NCI-H774 (cell line): Measurements from ENCODE around the gene PLAC1.

Experiments used
- DNase-seq: peaks from one replicate; lab custom pipeline; 2025; lab: John Stamatoyannopoulos, UW

PLAC1 gene

DNA sequence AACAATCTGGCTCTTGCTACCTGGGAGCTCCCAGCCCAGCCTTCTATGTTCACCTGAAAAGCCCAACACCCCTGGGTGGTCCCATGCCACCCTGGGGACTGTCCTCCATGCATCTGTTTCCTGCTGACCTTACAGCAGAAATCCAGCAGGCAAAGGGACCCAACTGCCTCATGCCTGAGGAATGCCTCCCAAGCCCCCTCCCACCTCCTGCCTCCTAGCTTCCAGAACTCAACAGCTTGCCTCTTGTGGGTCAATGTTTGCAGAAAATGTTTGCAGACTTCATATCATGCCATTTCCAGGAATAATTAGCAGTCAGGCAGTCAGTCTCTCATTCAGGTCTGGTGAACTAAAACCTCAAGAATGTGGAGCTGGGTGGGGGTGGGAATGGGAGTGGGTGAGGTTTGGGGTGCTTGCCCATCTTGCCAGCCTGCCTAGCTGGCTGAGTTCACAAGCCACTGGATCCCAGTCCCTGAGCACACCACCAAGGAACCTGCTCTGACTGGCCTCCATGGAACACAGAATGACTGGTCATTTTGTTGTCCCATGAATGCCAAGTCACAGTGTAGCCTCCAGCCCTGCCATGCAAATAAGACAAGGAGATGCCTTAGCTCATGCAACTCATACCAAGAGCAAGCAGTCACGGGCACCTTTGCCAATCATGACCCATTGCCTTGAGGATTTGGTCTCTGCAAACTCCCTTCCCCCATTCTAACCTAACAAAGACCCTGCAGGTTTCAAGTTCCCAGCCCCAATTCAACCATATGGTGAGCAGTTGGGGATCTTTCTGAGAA is 12.1 kb upstream of the PLAC1 start:
- DNase-seq: no peak

DNA sequence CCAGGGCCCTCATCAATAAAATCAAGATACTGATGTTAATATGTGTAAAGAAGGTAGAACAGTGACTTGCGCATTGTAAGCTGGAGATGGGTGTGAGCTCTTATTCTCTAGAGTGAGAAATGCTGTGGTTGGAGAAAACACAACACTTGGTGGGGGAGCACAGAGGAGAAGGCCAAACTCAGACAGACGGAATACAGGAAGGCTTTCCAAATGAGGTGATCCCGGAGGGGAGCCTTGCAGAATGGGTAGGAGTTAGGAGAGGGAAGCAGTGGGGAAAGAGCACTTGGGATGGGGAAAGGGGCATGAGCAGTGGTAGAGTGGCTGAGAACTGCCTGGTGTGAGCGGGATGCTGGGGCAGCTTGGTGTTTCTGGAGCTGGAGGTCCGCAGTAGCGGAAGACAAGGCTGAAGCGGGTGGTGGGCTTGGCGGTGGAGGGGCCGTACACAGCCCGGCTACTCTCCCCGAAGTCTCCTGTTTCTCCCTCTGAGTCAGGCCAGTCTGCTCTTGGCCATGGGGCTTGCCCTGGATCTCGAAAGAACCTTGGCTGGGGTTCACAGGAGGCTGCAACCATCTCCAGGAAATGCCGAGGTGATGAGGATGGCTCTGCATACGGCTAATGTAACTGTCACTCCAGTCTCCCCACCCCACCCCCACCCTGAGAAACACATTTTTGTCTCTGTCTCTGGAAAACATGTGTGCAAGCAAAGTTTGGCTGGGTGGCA is 11.3 kb upstream of the PLAC1 start:
- DNase-seq: no peak

DNA sequence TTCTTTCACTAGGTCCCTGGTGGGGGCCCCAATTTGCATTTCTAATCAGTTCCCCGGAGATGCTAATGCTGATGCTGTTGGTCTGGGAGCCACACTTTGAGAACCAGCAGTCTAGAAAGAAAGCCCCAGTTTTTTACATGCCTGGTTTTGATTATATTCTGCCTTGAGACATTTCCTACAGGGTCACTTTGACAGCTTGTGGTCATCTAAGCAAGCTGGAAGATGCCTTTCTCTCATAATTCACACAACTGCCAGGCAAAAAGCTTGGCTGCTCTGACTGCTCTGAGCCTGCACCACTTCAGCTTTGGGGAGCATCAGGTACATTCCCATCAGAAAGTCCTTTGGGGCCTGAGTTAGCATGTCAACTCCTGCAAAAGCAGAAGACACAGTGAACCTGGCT is 5.9 kb upstream of the PLAC1 start:
- DNase-seq: no peak

DNA sequence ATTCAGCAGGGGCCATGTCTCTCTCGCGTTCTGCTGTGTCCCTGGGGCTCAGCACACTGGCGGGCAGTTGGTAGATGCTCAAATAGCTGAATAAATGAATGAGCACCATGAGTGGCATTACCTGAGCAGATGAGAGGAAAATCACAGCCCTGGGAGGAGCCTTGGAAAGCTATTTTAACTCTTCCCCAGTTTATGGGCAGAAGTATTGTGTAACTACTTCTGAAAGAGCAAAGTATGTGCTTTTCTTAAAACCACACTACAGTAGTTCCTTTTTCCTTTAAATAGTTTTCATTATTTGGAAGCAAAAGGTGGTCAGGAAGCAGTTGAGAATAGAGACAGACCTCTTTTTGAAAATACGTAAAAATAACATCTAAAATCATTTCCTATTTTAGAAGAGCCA is 3.0 kb upstream of the PLAC1 start:
- no peak for DNase-seq

DNA sequence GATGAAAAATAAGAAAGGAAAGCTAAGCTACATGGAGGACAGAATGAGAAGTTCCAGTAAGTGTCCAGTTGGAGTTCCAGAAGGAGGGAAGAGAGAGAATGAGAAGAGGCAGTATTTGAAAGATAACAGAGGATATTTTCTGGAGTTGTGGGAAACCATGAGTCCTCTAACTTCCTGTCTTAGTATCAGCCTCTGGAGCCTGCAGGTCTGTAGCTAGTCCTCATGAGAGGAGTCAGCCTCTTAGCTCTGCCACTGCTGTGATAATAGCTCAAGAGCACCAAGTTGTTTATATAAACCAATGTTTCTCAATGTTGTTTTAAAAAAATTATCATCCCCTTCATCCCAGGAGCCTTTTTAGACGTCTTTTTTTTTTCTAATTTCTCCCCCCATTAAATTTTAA is 2.4 kb upstream of the PLAC1 start:
- no peak for DNase-seq

DNA sequence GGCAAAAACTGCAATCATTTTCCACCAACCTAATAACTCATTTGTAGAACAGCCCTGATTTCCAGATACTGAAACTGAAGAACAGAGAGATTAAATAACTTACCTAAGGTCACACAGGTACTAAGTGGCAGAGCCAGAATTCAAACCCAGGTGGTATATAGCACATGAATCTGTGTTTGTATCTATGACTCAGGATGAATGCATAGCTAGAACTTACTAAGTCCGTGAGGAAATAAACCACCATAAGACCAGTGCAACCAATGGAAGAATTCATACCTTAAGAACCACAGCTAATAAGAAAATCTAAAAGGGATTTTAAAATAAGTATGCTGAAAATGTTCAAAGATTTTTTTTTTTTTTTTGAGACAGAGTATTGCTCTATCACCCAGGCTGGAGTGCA is 1.5 kb upstream of the PLAC1 start:
- no peak for DNase-seq

DNA sequence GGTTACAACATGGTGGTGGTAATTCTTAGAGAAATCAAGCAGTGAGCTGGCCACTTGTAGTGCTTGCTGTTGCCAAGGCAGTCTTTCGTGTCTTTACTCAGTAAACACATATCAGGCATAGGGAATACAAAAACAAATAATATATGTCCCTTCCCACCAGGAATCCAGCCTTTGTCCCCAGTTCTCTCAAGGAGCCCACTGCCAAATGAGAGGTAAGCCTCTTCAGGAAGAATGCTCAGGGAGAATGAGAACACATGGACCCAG is 421 bp upstream of the PLAC1 start:
- peak; percentile 39 for DNase-seq

DNA sequence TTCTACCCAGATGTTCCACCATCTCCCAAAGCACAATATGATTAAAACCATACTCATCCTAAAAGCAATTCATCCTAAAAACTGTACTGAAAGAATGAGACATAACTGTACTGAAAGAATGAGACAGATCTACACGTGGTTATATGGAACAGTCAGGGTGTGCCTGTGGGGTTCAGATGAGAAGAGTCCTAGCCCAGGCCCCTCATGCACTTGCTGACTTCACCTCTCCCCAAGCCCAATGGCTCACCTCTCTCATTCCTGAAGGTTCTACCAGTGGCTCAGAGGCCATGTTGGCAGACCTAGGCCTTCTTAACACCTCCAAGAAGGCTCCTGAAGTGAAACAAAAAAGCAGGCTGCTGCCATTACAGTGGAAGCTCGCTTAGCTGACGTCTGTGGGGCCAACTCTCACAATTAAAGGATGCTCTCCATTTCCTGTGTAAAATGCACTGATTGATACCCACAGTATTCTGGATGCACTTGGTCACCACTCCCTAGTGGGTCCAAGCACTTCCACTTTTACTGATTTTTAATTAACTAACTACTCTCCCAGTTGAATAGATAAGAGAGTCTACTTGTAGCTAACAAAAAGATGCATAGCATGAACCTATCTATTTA is 3.8 kb downstream of the PLAC1 start:
- DNase-seq: no peak

DNA sequence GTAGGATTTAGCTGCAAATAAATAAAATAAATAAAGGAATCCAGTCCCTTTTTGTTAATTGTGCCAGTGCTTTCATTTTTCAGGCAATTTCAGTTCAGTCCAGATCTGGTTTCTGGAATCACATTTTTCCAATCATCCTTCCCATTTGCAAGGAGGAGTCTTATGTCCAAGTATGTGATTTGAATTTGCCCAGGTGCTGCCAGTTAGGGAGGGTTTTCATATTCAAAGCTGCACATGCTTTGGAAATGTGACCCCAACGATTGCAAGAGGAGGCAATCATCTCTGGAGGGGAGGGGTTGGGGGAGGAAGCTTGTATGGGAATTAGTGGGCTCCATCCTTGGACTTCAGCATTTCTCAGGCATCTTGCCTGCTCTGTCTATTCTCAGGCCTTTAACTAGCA is 4.4 kb downstream of the PLAC1 start:
- no peak for DNase-seq

DNA sequence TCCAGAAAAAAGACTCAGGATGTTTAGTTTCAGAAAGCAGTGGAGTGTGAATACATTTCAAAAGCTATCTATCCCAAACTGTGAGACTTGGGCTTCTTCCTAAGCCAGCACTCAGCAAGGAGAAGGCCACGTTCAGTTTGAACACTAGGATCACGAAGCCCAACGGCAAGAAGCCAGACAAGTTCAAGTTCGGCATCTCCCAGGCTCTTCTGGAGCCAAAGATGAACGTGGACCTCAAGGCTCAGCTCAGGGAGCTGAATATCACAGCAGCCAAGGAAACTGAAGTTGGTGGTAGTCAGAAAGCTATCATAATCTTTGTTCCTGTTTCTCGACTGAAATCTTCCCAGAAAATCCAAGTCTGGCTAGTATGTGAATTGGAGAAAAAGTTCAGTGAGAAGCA is 7.6 kb downstream of the PLAC1 start:
- no peak for DNase-seq

DNA sequence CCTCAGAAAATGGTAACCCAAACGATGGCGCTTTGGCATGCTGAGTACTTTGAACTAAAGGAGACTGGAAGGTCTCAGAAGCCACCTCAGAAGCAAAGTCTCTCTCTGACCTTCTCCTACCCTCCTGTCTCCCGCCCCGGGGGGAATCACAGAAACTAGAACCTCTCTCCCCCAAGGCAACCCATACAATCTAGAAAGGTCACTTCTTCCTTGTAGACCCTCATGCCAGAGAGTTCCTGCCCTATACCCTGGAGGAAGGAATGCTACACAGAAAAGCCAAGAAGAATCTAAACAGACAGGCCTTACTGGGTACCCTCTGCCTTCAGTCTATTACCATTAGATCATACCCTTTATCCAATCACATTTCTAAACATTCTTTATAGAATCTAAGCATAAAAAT is 8.5 kb downstream of the PLAC1 start:
- DNase-seq: no peak

DNA sequence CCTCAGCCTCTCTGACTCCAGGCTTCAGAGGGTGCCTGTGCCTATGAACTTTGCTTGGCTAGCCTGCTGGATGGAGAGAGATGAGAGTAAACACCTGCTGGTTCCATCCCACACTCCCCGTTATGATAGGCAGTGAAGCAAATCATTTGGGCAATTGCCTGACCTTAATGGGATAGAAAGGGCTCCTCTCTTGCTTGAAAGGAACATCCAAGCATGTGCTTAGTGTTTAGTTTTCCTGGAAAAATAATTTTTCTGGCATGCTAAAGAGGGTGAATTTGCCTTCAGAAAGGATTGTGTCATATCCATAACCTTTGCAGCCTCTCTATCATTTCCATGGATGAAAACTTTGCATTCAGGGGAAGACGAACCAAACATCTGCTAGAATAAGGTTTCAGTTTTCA is 10.8 kb downstream of the PLAC1 start:
- DNase-seq: no peak

DNA sequence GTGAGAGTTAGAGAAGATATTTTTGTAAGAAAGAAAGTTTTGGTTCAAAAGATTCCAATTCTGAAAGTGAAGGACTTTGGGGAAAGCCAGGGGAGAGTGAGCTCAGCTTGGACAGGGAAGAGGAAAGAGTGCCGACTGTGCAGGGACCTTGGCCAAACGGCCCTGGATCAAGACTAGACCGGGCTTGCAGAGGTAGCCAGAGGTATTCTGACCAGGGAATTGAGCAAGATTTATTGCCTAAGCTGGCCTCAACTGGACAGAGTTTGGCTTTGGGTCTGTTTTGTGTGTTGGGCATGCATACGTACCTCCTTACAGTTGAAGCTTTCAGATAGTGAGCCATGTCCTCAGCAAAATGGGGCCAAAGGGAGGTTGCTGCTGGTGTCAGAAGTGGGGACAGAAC is 11.6 kb downstream of the PLAC1 start:
- no peak for DNase-seq

DNA sequence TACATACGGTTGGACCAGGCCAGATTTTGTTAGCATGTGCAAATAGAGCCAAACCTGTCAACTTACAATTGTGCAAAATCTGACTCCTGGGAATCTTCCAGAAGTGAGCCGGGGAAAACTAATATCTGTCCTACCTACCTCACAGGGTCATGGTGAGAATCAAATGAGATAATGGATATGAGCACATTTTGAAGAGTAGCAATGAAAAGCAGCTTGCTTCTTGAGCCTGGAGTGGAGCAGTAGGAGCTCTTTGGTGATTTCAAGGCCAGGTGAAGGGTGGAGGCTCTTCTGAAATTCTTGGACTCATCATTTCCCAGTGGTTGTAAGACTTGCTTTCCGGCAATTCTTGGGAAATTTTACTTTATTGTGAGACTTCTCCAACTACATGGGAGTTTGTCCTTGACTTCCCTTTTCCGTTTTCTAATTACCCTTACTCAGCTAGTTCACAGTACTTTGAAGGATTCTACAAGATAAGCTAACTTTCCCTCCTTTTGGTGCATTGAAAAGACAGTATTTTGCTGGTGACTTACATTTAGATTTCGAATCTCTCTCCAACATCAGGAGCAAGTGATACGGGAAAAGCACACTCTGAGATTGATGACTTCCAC is 12.2 kb downstream of the PLAC1 start:
- DNase-seq: no peak

DNA sequence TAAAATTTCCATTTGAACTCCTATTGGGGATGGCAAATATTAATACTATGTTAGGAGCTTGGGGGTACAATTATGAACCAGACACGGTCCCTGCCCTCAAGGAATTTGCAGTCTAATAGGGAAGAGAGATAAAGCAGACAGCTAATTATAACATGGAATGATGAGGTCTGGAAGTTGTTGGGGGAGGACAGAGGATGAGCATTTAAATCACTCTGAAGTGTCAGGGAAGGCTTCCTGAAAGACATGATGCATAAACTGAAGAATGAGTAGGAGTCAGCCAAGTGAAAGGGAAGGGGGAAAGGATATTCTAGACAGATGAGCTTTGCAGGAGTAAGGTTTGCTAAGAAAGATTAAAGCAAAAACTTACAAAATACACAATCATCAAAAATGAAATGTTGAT is 15.9 kb downstream of the PLAC1 start:
- no peak for DNase-seq

DNA sequence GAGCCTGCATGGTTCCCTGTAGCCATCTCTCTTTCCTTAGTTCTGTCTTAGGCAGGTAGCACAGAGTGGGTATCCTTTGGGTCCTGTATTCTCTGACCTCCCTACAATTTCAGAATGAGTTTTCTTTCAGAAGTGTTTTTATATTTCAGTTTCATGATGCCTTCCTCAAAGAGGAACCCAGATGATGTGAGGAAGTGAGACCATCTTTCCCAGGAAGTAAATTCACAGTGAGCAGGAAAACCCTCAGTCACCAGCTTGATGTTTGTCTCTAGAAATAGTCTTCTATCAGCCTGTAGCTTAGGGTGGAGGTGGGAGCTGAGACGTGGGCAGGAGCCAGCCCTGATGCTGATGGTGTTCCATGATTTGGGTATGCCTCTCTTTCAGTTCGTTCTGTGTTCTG is 16.9 kb downstream of the PLAC1 start:
- DNase-seq: no peak

DNA sequence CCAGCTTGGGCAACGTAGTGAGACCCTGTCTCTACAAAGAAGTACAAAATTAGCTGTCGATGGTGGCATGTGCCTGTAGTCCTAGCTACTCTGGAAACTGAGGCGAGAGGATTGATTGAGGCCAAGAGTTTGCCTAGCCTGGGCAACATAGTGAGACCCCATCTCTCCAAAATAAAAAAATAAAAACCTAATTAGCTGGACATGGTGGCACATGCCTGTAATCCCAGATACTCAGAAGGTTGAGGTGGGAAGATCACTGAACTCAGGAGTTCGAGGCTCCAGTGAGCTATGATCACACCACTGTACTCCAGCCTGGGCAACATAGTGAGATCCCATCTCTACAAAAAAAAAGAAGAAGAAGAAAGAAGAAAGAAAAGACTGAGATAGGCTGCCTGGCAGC is 17.4 kb downstream of the PLAC1 start:
- no peak for DNase-seq

DNA sequence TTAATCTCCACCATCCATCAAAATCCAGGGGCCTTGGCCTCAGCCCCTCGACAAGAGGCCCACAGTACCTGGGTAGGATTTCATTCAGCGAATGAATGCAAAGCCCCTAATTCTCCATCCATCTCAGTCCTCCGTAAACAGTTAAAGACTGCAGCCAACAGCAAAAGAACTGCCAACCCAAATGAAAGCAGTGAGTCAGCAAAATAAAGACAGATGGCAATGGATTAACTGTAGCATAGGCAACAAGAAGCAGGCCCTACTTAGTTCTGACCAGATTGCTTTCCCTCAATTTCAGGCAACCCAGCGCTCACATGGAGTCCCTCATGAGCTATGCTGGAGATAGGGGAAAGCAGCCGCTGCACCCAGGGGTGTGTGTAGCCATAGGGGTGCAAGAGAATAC is 21.4 kb downstream of the PLAC1 start:
- no peak for DNase-seq

DNA sequence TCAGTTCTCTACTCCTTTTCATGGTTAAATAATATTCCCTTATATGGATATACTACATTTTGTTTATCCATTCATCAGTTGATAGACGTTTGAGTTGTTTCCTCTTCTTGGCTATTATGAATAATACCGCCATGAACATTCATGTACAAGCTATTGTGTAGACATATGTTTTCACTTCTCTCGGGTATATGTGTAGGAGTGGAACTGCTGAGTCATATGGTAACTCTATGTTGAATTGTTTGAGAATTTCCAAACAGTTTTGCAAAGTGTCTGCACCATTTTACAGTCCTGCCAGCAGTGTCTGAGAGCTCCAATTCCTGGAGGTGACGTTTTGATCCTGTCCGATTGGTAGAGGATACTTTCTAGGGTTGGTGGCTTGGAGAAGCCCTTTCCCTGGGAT is 23.6 kb downstream of the PLAC1 start:
- no peak for DNase-seq

DNA sequence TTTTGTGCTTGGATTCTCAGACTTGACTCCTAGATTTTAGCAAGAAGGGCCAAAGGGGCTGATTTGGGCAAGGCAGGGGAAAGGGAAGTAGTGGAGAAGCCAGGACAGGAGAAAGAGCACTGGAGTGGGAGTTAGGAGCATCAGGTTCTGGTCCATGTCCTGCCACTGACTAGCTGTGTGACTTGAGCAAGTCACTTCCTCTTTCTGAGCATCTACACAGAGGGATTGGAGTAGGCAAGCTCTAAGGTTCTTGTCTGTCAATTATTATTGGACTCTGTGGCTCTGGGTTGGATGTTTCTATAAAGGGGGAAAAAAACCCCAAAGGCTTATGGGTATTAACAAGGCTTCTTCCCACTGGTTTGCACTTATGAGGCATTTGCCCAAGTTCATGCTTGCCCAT is 24.4 kb downstream of the PLAC1 start:
- DNase-seq: no peak

DNA sequence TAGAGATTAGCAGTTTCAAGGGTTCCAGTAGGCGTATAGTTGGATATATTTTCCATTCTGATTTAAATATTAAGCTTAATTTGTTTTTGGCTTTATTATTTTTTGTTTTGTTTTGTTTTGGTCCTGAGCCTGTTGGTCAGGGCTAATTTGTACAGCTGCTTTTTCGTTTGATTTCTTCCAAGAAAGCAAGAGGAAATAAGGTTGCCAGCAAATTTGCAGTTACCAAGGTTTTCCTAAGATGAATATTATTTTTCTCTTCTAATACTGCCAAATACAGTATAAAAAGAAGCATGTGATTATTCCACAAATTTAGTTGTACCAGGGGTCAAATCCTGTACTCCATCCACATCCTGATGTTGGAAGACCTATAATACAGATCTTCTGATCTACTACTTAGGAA is 24.9 kb downstream of the PLAC1 start:
- no peak for DNase-seq

DNA sequence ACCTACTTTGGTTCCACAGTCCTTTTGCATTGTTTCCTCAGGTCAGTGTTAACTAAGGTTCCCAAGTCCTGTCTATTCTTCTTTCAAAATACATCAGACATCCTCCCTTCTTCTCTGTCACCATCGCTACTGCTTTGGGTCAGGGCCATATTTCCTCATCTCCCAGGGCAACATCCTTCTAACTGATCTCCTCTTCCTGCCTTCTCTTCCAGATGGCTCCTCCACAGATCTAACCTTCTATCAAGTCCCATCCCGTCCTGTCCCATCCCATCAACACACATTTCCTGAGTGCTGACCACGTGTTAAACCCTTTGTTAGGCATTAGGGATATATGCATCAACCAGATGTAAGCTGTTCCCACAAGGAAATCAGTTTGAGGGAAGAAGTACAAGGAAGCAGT is 25.9 kb downstream of the PLAC1 start:
- DNase-seq: no peak
